ENCODE measurements around the gene MEGF6. TPM values are rescaled to one million over a fixed set of nuclear protein-coding genes. Genes with fewer than 3 reads are reported as not detected.

The MEGF6 gene
- total and polyA plus RNA-seq, 9 of the 15 experiments (the other 6 are each of a cell fraction or from before 2014, with no cell fraction given), result 0.03 to 1.7 (median 0.24) TPM; not detected in 3

- no peak overlapping the region for H3K4me3 ChIP-seq
- H4K20me1 ChIP-seq (replicated peaks; ENCODE audit: control insufficient read depth, insufficient read depth, low read length), result peaks cover 8% of the 10 kb centered on the region; the same call in 1 of the 2 replicates
- no peak overlapping the region for H3K27ac ChIP-seq (ENCODE audit: extremely low read depth, low read depth, low read length)
- in situ Hi-C loops (cut with MboI) (no loop called here), intact Hi-C loops (cut with micrococcal nuclease) (no loop called here)
- H3K9me3 ChIP-seq (replicated peaks; ENCODE audit: control insufficient read depth, insufficient read depth, low read depth, low read length), result no peaks in the 10 kb centered on the region; the same call in 1 of the 2 replicates
- no peaks in the 10 kb centered on the region for H3K79me2 ChIP-seq (ENCODE audit: control insufficient read depth, insufficient read depth, low read length)
- ChIA-PET CTCF (ENCODE audit: low intra/inter-chr PET ratio) (no interaction called here), POLR2A (interaction anchor here (0.6 to 0.7 kb wide), 2 partner anchors 17 to 22 kb away, joined by 3 read pairs; no protein-coding TSS in a partner anchor)
- no TSS peak for BruUV-seq (replicated peaks)
- H3K4me2 ChIP-seq (ENCODE audit: insufficient read depth, low read length), result no peak overlapping the region
- no peak for TF ChIP-seq RBM17 (IDR thresholded peaks at IDR 0.05; ENCODE audit: borderline replicate concordance, low read depth, low read length)
- no peak overlapping the region for H2AFZ ChIP-seq (ENCODE audit: low read depth, low read length)
- FAIRE-seq (no peak), DNase-seq (ENCODE audit: extremely low read depth in 1 of 4, low spot score in 3 of 4) (no peak), ATAC-seq (no peak)
- H3K9ac ChIP-seq (ENCODE audit: insufficient read depth in 1 of 2, low read depth in 2 of 2, low read length in 2 of 2), result no peak overlapping the region
- no peaks in the 10 kb centered on the region for H3K9me1 ChIP-seq (ENCODE audit: control insufficient read depth, insufficient read depth, low read length)
- H3K36me3 ChIP-seq (ENCODE audit: control insufficient read depth, insufficient read depth, low read length), result no peaks in the 10 kb centered on the region
- WGBS (ENCODE audit: insufficient coverage, low coverage, missing lambda C conversion rate), result 4% methylated on average over 15 of the region's 15 CpGs
- H3K4me1 ChIP-seq (replicated peaks in 1 of 2; ENCODE audit: control insufficient read depth in 2 of 2, insufficient read depth in 2 of 2, low read length in 2 of 2), result peaks cover 0 to 40% of the 10 kb centered on the region in 2 experiments; a peak in 2 of 5 replicates
- H3K27me3 ChIP-seq (ENCODE audit: control insufficient read depth in 2 of 2, insufficient read depth in 2 of 2, low read length in 2 of 2), result peaks cover 2 to 45% of the 10 kb centered on the region in 2 experiments; a peak in 3 of 5 replicates
Observed at GRCh38 chr1:3516481-3516869, 94.8 kb downstream of the MEGF6 start.

GRCh38 chr1:3515774-3516480 lies 95.4 kb downstream of the MEGF6 start:
- FAIRE-seq (no peak), DNase-seq (ENCODE audit: extremely low read depth in 1 of 4, low spot score in 3 of 4) (no peak), ATAC-seq (no peak)
- TF ChIP-seq NFIC (IDR thresholded peaks at IDR 0.05), result peak; percentile 38
- no peak for TF ChIP-seq ZNF174 (CRISPR knock-in tag; IDR thresholded peaks at IDR 0.05)
- peaks cover 8% of the 10 kb centered on the region; the same call in 1 of the 2 replicates for H4K20me1 ChIP-seq (replicated peaks; ENCODE audit: control insufficient read depth, insufficient read depth, low read length)
- H3K9me3 ChIP-seq (replicated peaks; ENCODE audit: control insufficient read depth, insufficient read depth, low read depth, low read length), result no peaks in the 10 kb centered on the region; the same call in 1 of the 2 replicates
- no peak overlapping the region for H3K9ac ChIP-seq (ENCODE audit: insufficient read depth in 1 of 2, low read depth in 2 of 2, low read length in 2 of 2)
- no TSS peak for BruUV-seq (replicated peaks)
- H3K4me1 ChIP-seq (replicated peaks in 1 of 2; ENCODE audit: control insufficient read depth in 2 of 2, insufficient read depth in 2 of 2, low read length in 2 of 2), result peaks cover 0 to 39% of the 10 kb centered on the region in 2 experiments; a peak in 2 of 5 replicates
- ChIA-PET POLR2A (interaction anchor here (0.6 kb wide), 1 partner anchor 21 kb away, joined by 3 read pairs; no protein-coding TSS in a partner anchor), CTCF (ENCODE audit: low intra/inter-chr PET ratio) (no interaction called here)
- in situ Hi-C loops (cut with MboI), result no loop called here
- intact Hi-C loops (cut with micrococcal nuclease), result no loop called here
- H3K27me3 ChIP-seq (ENCODE audit: control insufficient read depth in 2 of 2, insufficient read depth in 2 of 2, low read length in 2 of 2), result peaks cover 2 to 44% of the 10 kb centered on the region in 2 experiments; a peak in 3 of 5 replicates
- H3K36me3 ChIP-seq (ENCODE audit: control insufficient read depth, insufficient read depth, low read length), result no peaks in the 10 kb centered on the region
- no peak overlapping the region for H2AFZ ChIP-seq (ENCODE audit: low read depth, low read length)
- no peak overlapping the region for H3K4me3 ChIP-seq
- no peaks in the 10 kb centered on the region for H3K79me2 ChIP-seq (ENCODE audit: control insufficient read depth, insufficient read depth, low read length)
- H3K27ac ChIP-seq (ENCODE audit: extremely low read depth, low read depth, low read length), result no peak overlapping the region
- no peaks in the 10 kb centered on the region for H3K9me1 ChIP-seq (ENCODE audit: control insufficient read depth, insufficient read depth, low read length)
- WGBS (ENCODE audit: insufficient coverage, low coverage, missing lambda C conversion rate), result under 1% methylated on average over 17 of the region's 19 CpGs
- no peak overlapping the region for H3K4me2 ChIP-seq (ENCODE audit: insufficient read depth, low read length)

Data from K562 (cell line).